WTC11 (cell line): ENCODE results near the gene RPL37A. TPM values are rescaled to one million over a fixed set of nuclear protein-coding genes. Genes with fewer than 3 reads are reported as not detected.
A peak's percentile ranks its signal among the peaks of the same experiment; 100 is the strongest.

Experiments used
- ATF1 ChIP-seq: sonication (generic); formaldehyde crosslinking; IDR thresholded peaks from 2 replicates; pipeline ENCODE4 v1.8.1; 2023; ENCODE audit warnings: mild to moderate bottlenecking, moderate library complexity, missing genetic modification reagents
- CREM ChIP-seq: sonication (generic); formaldehyde crosslinking; IDR thresholded peaks from 2 replicates; pipeline ENCODE4 v1.8.1; 2022; ENCODE audit warnings: mild to moderate bottlenecking, missing genetic modification reagents, moderate library complexity
- ESRRA ChIP-seq: sonication (generic); formaldehyde crosslinking; IDR thresholded peaks from 2 replicates; pipeline ENCODE4 v1.8.1; 2022; ENCODE audit warnings: mild to moderate bottlenecking, missing genetic modification reagents, borderline replicate concordance
- IRF2 ChIP-seq: sonication (generic); formaldehyde crosslinking; IDR thresholded peaks from 2 replicates; pipeline ENCODE4 v1.8.0; 2022; ENCODE audit warnings: low read depth, missing genetic modification reagents, borderline replicate concordance
- NFYB ChIP-seq: sonication (generic); formaldehyde crosslinking; conservative IDR thresholded peaks from 2 replicates; pipeline ENCODE4 v1.8.0; 2022; ENCODE audit warnings: low read depth, missing genetic modification reagents
- NR3C1 ChIP-seq: sonication (generic); formaldehyde crosslinking; conservative IDR thresholded peaks from 2 replicates; pipeline ENCODE4 v1.8.1; 2023; ENCODE audit warnings: low read depth, mild to moderate bottlenecking, missing genetic modification reagents
- SP1 ChIP-seq: sonication (generic); formaldehyde crosslinking; conservative IDR thresholded peaks from 2 replicates; pipeline ENCODE4 v1.8.1; 2022; ENCODE audit warnings: missing genetic modification reagents
- ZNF317 ChIP-seq: sonication (generic); formaldehyde crosslinking; IDR thresholded peaks from 2 replicates; pipeline ENCODE4 v1.8.1; 2023; ENCODE audit warnings: low read depth, mild to moderate bottlenecking, moderate library complexity, missing genetic modification reagents, borderline replicate concordance
- ZNF671 ChIP-seq: fragments of 250-450 bp; sonication (Bioruptor Pico); IDR thresholded peaks from 2 replicates; pipeline ENCODE4 v1.8.0; 2021; ENCODE audit warnings: mild to moderate bottlenecking
- total RNA-seq: library from RNA; stranded (reverse); gene quantifications from 3 replicates; pipeline ENCODE4 v1.2.3, GENCODE V29; 2021
- TF ChIP-seq, protein P1 (sequence below): sonication (generic); formaldehyde crosslinking; IDR thresholded peaks from 2 replicates; pipeline ENCODE4 v1.8.0; 2022; ENCODE audit warnings: missing genetic modification reagents
- TF ChIP-seq, protein P2 (sequence below): fragments of 250-450 bp; sonication (Bioruptor Pico); IDR thresholded peaks from 2 replicates; pipeline ENCODE4 v1.9.0; 2021; ENCODE audit warnings: mild to moderate bottlenecking
- TF ChIP-seq, protein P3 (sequence below): fragments of 250-450 bp; sonication (Bioruptor Pico); IDR thresholded peaks from 2 replicates; pipeline ENCODE4 v1.9.0; 2021; ENCODE audit warnings: mild to moderate bottlenecking, borderline replicate concordance
- TF ChIP-seq, protein P4 (sequence below): fragments of 250-450 bp; sonication (Bioruptor Pico); conservative IDR thresholded peaks from 2 replicates; pipeline ENCODE4 v1.9.0; 2021; ENCODE audit warnings: mild to moderate bottlenecking
- TF ChIP-seq, protein P5 (sequence below): fragments of 200-600 bp; IDR thresholded peaks from 2 replicates; pipeline ENCODE4 v1.8.0; 2022; ENCODE audit warnings: antibody characterized with exemption
- TF ChIP-seq, protein P6 (sequence below): sonication (generic); formaldehyde crosslinking; IDR thresholded peaks from 2 replicates; pipeline ENCODE4 v1.8.1; 2022; ENCODE audit warnings: low read depth, missing genetic modification reagents, borderline replicate concordance

The RPL37A gene
- total RNA-seq, 1 experiment from 2014 or later = 3,135 TPM

DNA sequence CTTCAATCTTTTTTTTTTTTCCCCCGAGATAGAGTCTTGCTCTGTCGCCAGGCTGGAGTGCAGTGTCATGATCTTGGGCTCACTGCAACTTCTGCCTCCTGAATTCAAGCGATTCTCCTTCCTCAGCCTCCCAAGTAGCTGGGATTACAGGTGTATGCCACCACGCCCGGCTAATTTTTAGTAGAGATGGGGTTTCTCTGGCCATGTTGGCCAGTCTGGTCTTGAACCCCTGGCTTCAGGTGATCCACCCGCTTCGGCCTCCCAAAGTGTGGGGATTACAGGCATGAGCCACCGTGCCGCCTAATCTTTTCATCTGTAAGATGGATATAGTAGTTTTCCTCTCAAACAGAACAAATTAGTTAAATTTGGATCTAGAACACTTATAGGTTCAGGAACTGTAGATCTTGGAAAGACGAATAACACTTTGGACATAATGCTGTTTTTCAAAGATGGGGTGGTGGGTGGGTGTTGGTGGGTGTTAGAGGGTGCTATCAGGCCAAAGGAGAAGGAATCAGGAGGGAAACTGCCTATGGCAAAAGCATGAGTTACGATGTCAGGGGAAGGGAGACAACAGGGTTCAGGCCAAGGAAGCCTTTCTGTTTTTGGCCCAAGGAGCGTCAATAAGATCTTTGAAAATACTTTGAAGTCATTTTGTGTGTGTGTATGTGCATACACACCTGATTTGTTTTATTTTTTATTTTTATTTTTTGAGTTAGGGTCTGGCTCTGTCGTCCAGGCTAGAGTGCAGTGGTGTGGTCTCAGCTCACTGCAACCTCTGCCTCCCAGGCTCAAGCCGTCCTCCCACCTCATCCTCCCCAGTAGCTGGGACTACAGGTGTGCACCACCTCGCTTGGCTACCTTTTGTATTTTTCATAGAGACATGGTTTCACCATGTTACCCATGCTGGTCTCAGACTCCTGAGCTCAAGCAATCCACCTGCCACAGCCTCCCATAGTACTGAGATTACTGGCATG, 6.8 kb downstream of the RPL37A start (continued):
- TF ChIP-seq, protein P1, sequence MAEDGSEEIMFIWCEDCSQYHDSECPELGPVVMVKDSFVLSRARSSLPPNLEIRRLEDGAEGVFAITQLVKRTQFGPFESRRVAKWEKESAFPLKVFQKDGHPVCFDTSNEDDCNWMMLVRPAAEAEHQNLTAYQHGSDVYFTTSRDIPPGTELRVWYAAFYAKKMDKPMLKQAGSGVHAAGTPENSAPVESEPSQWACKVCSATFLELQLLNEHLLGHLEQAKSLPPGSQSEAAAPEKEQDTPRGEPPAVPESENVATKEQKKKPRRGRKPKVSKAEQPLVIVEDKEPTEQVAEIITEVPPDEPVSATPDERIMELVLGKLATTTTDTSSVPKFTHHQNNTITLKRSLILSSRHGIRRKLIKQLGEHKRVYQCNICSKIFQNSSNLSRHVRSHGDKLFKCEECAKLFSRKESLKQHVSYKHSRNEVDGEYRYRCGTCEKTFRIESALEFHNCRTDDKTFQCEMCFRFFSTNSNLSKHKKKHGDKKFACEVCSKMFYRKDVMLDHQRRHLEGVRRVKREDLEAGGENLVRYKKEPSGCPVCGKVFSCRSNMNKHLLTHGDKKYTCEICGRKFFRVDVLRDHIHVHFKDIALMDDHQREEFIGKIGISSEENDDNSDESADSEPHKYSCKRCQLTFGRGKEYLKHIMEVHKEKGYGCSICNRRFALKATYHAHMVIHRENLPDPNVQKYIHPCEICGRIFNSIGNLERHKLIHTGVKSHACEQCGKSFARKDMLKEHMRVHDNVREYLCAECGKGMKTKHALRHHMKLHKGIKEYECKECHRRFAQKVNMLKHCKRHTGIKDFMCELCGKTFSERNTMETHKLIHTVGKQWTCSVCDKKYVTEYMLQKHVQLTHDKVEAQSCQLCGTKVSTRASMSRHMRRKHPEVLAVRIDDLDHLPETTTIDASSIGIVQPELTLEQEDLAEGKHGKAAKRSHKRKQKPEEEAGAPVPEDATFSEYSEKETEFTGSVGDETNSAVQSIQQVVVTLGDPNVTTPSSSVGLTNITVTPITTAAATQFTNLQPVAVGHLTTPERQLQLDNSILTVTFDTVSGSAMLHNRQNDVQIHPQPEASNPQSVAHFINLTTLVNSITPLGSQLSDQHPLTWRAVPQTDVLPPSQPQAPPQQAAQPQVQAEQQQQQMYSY (CRISPR knock-in tag) = no peak
- TF ChIP-seq CREM (CRISPR knock-in tag) = no peak
- TF ChIP-seq, protein P2, sequence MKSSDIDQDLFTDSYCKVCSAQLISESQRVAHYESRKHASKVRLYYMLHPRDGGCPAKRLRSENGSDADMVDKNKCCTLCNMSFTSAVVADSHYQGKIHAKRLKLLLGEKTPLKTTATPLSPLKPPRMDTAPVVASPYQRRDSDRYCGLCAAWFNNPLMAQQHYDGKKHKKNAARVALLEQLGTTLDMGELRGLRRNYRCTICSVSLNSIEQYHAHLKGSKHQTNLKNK = 0 out of 2 replicates have a peak, but pooled peaks have one; percentile 38
- no peak for TF ChIP-seq NFYB
- TF ChIP-seq ATF1 (CRISPR knock-in tag) = no peak
- TF ChIP-seq, protein P3, sequence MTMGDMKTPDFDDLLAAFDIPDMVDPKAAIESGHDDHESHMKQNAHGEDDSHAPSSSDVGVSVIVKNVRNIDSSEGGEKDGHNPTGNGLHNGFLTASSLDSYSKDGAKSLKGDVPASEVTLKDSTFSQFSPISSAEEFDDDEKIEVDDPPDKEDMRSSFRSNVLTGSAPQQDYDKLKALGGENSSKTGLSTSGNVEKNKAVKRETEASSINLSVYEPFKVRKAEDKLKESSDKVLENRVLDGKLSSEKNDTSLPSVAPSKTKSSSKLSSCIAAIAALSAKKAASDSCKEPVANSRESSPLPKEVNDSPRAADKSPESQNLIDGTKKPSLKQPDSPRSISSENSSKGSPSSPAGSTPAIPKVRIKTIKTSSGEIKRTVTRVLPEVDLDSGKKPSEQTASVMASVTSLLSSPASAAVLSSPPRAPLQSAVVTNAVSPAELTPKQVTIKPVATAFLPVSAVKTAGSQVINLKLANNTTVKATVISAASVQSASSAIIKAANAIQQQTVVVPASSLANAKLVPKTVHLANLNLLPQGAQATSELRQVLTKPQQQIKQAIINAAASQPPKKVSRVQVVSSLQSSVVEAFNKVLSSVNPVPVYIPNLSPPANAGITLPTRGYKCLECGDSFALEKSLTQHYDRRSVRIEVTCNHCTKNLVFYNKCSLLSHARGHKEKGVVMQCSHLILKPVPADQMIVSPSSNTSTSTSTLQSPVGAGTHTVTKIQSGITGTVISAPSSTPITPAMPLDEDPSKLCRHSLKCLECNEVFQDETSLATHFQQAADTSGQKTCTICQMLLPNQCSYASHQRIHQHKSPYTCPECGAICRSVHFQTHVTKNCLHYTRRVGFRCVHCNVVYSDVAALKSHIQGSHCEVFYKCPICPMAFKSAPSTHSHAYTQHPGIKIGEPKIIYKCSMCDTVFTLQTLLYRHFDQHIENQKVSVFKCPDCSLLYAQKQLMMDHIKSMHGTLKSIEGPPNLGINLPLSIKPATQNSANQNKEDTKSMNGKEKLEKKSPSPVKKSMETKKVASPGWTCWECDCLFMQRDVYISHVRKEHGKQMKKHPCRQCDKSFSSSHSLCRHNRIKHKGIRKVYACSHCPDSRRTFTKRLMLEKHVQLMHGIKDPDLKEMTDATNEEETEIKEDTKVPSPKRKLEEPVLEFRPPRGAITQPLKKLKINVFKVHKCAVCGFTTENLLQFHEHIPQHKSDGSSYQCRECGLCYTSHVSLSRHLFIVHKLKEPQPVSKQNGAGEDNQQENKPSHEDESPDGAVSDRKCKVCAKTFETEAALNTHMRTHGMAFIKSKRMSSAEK (CRISPR knock-in tag) = peak; percentile 28; the same call in 1 of the 2 replicates
- no peak for TF ChIP-seq ESRRA (CRISPR knock-in tag)
- TF ChIP-seq, protein P4, sequence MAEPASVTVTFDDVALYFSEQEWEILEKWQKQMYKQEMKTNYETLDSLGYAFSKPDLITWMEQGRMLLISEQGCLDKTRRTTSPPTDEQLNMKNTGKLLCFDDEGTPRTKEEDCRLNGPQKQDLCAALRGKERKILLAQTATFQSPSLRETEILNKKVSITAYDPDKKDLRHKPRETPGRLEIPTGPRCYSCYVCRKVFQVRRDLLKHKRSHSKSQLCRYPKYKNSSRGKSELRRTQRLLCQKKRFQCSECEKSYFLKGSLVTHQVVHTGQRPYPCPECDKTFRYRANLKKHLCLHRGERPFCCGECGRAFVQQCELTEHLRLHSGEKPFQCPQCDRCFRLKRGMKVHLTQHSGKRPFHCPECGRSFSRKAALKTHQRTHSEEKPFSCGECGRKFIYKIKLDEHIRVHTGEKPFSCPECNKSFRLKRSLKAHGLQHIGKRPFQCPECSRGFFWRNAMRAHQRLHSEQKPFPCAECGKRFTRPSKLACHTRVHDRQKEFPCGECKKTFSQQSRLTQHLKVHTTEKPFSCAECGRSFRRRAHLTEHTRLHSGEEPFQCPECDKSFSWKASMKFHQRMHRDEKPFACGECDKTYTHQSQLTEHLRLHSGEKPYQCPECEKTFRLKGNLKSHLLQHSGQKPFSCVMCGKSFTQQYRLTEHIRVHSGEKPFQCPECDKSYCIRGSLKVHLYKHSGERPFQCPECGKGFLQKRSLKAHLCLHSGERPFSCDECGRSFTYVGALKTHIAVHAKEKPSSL (CRISPR knock-in tag) = peak; percentile 88
- TF ChIP-seq, protein P5, sequence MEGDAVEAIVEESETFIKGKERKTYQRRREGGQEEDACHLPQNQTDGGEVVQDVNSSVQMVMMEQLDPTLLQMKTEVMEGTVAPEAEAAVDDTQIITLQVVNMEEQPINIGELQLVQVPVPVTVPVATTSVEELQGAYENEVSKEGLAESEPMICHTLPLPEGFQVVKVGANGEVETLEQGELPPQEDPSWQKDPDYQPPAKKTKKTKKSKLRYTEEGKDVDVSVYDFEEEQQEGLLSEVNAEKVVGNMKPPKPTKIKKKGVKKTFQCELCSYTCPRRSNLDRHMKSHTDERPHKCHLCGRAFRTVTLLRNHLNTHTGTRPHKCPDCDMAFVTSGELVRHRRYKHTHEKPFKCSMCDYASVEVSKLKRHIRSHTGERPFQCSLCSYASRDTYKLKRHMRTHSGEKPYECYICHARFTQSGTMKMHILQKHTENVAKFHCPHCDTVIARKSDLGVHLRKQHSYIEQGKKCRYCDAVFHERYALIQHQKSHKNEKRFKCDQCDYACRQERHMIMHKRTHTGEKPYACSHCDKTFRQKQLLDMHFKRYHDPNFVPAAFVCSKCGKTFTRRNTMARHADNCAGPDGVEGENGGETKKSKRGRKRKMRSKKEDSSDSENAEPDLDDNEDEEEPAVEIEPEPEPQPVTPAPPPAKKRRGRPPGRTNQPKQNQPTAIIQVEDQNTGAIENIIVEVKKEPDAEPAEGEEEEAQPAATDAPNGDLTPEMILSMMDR = no peak
- TF ChIP-seq, protein P6, sequence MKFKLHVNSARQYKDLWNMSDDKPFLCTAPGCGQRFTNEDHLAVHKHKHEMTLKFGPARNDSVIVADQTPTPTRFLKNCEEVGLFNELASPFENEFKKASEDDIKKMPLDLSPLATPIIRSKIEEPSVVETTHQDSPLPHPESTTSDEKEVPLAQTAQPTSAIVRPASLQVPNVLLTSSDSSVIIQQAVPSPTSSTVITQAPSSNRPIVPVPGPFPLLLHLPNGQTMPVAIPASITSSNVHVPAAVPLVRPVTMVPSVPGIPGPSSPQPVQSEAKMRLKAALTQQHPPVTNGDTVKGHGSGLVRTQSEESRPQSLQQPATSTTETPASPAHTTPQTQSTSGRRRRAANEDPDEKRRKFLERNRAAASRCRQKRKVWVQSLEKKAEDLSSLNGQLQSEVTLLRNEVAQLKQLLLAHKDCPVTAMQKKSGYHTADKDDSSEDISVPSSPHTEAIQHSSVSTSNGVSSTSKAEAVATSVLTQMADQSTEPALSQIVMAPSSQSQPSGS (CRISPR knock-in tag) = no peak
- no peak for TF ChIP-seq NR3C1 (CRISPR knock-in tag)
- TF ChIP-seq SP1 (CRISPR knock-in tag) = no peak
- TF ChIP-seq ZNF671 (CRISPR knock-in tag) = peak; percentile 80
- no peak for TF ChIP-seq IRF2
- no peak for TF ChIP-seq ZNF317 (CRISPR knock-in tag)
- TF ChIP-seq, all 79 proteins: peak for 11
